Psoas muscle (tissue), 8 donors: ENCODE data around the gene SEMA4D. TPM values are rescaled to one million over a fixed set of nuclear protein-coding genes. Genes with fewer than 3 reads are reported as not detected.

Source experiments
- ATAC-seq, 4 donors: fragments of 200-7000 bp; cut with Tn5 transposase; one replicate each; pipeline ENCODE4 v1.9.1; 2020; ENCODE audit warnings: moderate library complexity in 3 of 4, mild to moderate bottlenecking in 2 of 4
- DNase-seq, 2 donors: peaks; one replicate each; pipeline ENCODE4 v3.0.0-alpha.2; 2020
- H3K27ac ChIP-seq: fragments of 200-600 bp; one replicate; pipeline ENCODE4 v1.8.0; 2022
- H3K27me3 ChIP-seq, 3 donors: fragments of 200-600 bp in 1 of 3; one replicate each; pipeline versions ENCODE4 v1.6.1 to v1.8.0; 2013 to 2022; ENCODE audit warnings: low read length in 2 of 3, mild to moderate bottlenecking in 2 of 3, moderate library complexity in 1 of 3; ENCODE audit not compliant: insufficient read depth in 3 of 3
- H3K36me3 ChIP-seq, 2 donors: fragments of 200-600 bp in 1 of 2; one replicate each; pipeline versions ENCODE4 v1.6.1 to v1.8.0; 2013 to 2022; ENCODE audit warnings: low read depth in 1 of 2, mild to moderate bottlenecking in 1 of 2, moderate library complexity in 1 of 2; ENCODE audit not compliant: insufficient read depth in 1 of 2
- H3K4me1 ChIP-seq: fragments of 200-600 bp; one replicate; pipeline ENCODE4 v1.8.0; 2022
- H3K4me3 ChIP-seq: fragments of 200-600 bp; one replicate; pipeline ENCODE4 v1.8.0; 2022; ENCODE audit warnings: mild to moderate bottlenecking
- H3K9me3 ChIP-seq: fragments of 200-600 bp; one replicate; pipeline ENCODE4 v1.8.0; 2022
- WGBS, 3 donors: extraction: QIAGEN DNeasy Blood & Tissue Kit; methylation state at CpG; one replicate each; pipeline versions ENCODE4 v1.1.6 to v1.1.7; 2013; 5-methylcytosine and 5-hydroxymethylcytosine counted together
- intact Hi-C, 2 donors: fragments of 100-400 bp; cut with DNase I; formaldehyde crosslinking; loops; one replicate each; pipeline versions ENCODE4 v1.11.0 to v1.14.2; 2022
- polyA plus RNA-seq, 3 donors: library from polyadenylated mRNA; stranded (reverse); fragments of 200-250 nt; gene quantifications; one replicate each; pipeline ENCODE4 v1.2.3, GENCODE V29; 2013
- total RNA-seq, 4 donors: library from RNA; stranded (reverse); fragmentation: NEBNext Ultra II Directional in 2 of 4; extraction: Animal tissue kit (Norgen Biotek cat#: 25700) in 2 of 4; gene quantifications; one replicate each; pipeline versions ENCODE4 v1.2.1 to v1.2.4, GENCODE V29; 2021 to 2023
- TF ChIP-seq, protein P1 (sequence below): fragments of 200-600 bp; IDR thresholded peaks from one replicate; pipeline ENCODE4 v1.8.0; 2022; ENCODE audit warnings: antibody characterized with exemption
- donor health status: healthy with polysubstance abuse.
- donor health status: DM: no; HTN: no; CAD: no; lungs with moderate emphysema.
- donor health status: Bipolar disorder and iron deficiency.
- donor health status: healthy.
- donor health status: DM: yes; HTN: yes; CAD: no.
- donor health status: DM: no; HTN: no; CAD: no.
- donor health status: DM: no; HTN: no; CAD: no.
- donor health status: DM: yes; HTN: yes; CAD: no.

The SEMA4D gene
- total and polyA plus RNA-seq, 7 donors = 9.3 to 111 (median 32.1) TPM

- intact Hi-C loops = no loop called here
- H3K4me1 ChIP-seq = no peaks in the 10 kb centered on the region
- no peak overlapping the region for H3K27ac ChIP-seq
- no peaks in the 10 kb centered on the region for H3K9me3 ChIP-seq
- no peak overlapping the region for H3K4me3 ChIP-seq
- peaks cover 0 to 29% of the 10 kb centered on the region in 2 donors for H3K36me3 ChIP-seq
- TF ChIP-seq, protein P1, sequence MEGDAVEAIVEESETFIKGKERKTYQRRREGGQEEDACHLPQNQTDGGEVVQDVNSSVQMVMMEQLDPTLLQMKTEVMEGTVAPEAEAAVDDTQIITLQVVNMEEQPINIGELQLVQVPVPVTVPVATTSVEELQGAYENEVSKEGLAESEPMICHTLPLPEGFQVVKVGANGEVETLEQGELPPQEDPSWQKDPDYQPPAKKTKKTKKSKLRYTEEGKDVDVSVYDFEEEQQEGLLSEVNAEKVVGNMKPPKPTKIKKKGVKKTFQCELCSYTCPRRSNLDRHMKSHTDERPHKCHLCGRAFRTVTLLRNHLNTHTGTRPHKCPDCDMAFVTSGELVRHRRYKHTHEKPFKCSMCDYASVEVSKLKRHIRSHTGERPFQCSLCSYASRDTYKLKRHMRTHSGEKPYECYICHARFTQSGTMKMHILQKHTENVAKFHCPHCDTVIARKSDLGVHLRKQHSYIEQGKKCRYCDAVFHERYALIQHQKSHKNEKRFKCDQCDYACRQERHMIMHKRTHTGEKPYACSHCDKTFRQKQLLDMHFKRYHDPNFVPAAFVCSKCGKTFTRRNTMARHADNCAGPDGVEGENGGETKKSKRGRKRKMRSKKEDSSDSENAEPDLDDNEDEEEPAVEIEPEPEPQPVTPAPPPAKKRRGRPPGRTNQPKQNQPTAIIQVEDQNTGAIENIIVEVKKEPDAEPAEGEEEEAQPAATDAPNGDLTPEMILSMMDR = no peak
- WGBS, 3 donors = 78 to 87% (median 79%) methylated on average over 14 of the region's 14 CpGs
- no peaks in the 10 kb centered on the region for H3K27me3 ChIP-seq
- no peak for DNase-seq
- no peak for ATAC-seq
Measured at GRCh38 chr9:89367726-89368437, 130.0 kb downstream of the SEMA4D start.

GRCh38 chr9:89367281-89367680 is 130.6 kb downstream of the SEMA4D start:
- TF ChIP-seq, protein P1 = no peak
- no peak for DNase-seq
- WGBS, 3 donors = 98 to 100% (median 100%) methylated on average over 4 of the region's 4 CpGs

DNA sequence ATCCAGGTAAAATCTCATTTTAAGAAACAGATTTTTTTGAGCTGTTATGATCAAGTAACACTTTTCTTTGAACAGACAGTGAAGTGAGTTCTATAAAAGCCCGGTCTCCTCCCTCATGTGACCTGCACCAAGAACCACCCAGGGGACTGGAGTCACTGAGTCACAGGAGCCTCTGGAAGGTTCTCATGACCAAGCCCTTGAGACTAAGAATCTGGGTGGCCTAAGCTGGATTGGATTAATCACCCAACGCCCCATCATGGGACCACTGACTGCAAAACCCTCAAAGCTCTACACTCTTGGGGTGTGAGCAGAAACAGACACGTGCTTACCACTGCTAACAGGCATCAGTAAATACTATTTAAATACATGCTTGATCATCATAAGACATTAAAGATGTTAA is 131.2 kb downstream of the SEMA4D start:
- DNase-seq (no peak), ATAC-seq (no peak)
- H3K36me3 ChIP-seq = peaks cover 0 to 41% of the 10 kb centered on the region in 2 donors
- intact Hi-C loops = no loop called here
- no peak overlapping the region for H3K4me3 ChIP-seq
- TF ChIP-seq, protein P1 = no peak
- 85 to 86% (median 86%) methylated on average over 3 of the region's 3 CpGs for WGBS, 3 donors
- no peak overlapping the region for H3K27ac ChIP-seq
- no peaks in the 10 kb centered on the region for H3K27me3 ChIP-seq
- no peaks in the 10 kb centered on the region for H3K4me1 ChIP-seq
- H3K9me3 ChIP-seq = no peaks in the 10 kb centered on the region

More at GRCh38 chr9:89367281-89367680, 130.6 kb downstream of the SEMA4D start:
- H3K27ac ChIP-seq = no peak overlapping the region
- peaks cover 0 to 35% of the 10 kb centered on the region in 2 donors for H3K36me3 ChIP-seq
- H3K9me3 ChIP-seq = no peaks in the 10 kb centered on the region
- intact Hi-C loops = no loop called here
- no peak overlapping the region for H3K4me3 ChIP-seq
- H3K27me3 ChIP-seq = no peaks in the 10 kb centered on the region
- no peak for ATAC-seq
- H3K4me1 ChIP-seq = no peaks in the 10 kb centered on the region

DNA sequence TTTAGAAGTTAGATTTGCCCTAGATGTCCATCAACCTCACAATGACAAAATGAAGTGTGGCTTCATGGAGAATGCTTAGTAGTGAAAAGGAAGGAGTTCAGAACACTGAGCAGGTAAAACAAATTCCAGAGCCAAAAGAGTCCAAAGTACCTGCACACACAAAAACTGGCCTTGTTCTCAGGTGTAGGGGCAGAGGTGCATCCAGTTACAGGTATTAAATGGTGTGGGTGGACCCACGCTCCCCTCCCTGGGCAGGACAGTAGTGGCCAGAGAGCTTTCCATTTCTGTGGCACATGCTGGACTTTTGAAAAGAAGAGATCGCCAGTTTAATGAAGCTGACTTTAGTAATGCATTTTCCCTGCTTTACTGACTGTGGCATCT is 132.4 kb downstream of the SEMA4D start:
- no peaks in the 10 kb centered on the region for H3K9me3 ChIP-seq
- TF ChIP-seq, protein P1 = no peak
- intact Hi-C loops = no loop called here
- DNase-seq = no peak
- WGBS, 3 donors = 85 to 97% (median 87%) methylated on average over 2 of the region's 2 CpGs
- H3K27me3 ChIP-seq = no peaks in the 10 kb centered on the region
- H3K27ac ChIP-seq = no peak overlapping the region
- H3K4me1 ChIP-seq = peaks cover 4% of the 10 kb centered on the region
- no peak for ATAC-seq
- H3K4me3 ChIP-seq = no peak overlapping the region
- H3K36me3 ChIP-seq = peaks cover 0 to 53% of the 10 kb centered on the region in 2 donors
